Esophagus squamous epithelium (tissue), 4 donors: ENCODE measurements around the gene TNN.

ENCODE experiments used
- POLR2A ChIP-seq, 4 donors: fragments of 450-650 bp; IDR thresholded peaks; one replicate each; pipeline ENCODE4 v1.6.1; 2017; ENCODE audit warnings: antibody characterized with exemption in 4 of 4, mild to moderate bottlenecking in 4 of 4, moderate library complexity in 3 of 4
- TF ChIP-seq, protein P1 (sequence below), 6 experiments: fragments of 450-650 bp in 4 of 6; fragments of 200-600 bp in 2 of 6; sonication (generic) in 2 of 6; IDR thresholded peaks; one replicate each; pipeline ENCODE4 v1.5.1; 2016 to 2019; ENCODE audit warnings: antibody characterized with exemption in 6 of 6, mild to moderate bottlenecking in 4 of 6, moderate library complexity in 4 of 6

DNA sequence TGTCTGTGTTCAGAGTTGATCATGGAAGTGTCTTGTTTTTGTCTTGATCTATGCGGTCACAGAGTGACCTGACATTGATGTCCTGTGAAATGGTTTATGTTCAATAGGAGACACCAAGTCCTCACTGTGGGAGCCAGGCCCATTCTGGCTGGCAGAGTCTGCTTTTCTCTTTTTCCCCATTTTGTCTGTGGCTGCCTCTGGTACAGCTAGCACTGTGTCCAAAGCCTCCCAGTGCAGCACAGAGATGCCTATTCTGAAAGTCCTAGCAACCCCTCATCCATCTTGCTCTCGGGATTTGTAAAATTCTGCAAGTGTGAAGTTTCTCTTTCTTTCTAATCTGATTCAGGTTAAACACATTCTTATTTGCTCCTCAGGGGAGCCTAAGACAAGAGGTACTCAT lies 14.3 kb downstream of the TNN start:
- no peak for TF ChIP-seq POLR2A (IDR thresholded peaks at IDR 0.05)
- TF ChIP-seq, protein P1, sequence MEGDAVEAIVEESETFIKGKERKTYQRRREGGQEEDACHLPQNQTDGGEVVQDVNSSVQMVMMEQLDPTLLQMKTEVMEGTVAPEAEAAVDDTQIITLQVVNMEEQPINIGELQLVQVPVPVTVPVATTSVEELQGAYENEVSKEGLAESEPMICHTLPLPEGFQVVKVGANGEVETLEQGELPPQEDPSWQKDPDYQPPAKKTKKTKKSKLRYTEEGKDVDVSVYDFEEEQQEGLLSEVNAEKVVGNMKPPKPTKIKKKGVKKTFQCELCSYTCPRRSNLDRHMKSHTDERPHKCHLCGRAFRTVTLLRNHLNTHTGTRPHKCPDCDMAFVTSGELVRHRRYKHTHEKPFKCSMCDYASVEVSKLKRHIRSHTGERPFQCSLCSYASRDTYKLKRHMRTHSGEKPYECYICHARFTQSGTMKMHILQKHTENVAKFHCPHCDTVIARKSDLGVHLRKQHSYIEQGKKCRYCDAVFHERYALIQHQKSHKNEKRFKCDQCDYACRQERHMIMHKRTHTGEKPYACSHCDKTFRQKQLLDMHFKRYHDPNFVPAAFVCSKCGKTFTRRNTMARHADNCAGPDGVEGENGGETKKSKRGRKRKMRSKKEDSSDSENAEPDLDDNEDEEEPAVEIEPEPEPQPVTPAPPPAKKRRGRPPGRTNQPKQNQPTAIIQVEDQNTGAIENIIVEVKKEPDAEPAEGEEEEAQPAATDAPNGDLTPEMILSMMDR (IDR thresholded peaks at IDR 0.05): no peak
